ENCODE data around the gene LRRTM2. TPM values are rescaled to one million over a fixed set of nuclear protein-coding genes. Genes with fewer than 3 reads are reported as not detected.

LRRTM2 gene
- total RNA-seq, 4 donors from 2014 or later, result 0.05 to 0.49 (median 0.24) TPM

GRCh38 chr5:138849439-138849838 lies 25.7 kb downstream of the LRRTM2 start:
- DNase-seq (no peak), ATAC-seq (no peak)
- H3K27me3 ChIP-seq, result no peaks in the 10 kb centered on the region
- H3K9me3 ChIP-seq, result no peaks in the 10 kb centered on the region
- H3K27ac ChIP-seq, result no peak overlapping the region
- H3K36me3 ChIP-seq, result no peaks in the 10 kb centered on the region
- in situ Hi-C loops (cut with MboI; ENCODE audit: low sequenced_read_pairs in 4 of 4) (no loop called here), intact Hi-C loops (cut with DNase I; ENCODE audit: low total_unique reads) (no loop called here)
- H3K4me1 ChIP-seq, result peaks cover 18 to 38% of the 10 kb centered on the region in 2 donors
- no peak overlapping the region for H3K4me3 ChIP-seq
- TF ChIP-seq POLR2A (IDR thresholded peaks at IDR 0.05), result no peak
- TF ChIP-seq, protein P1, sequence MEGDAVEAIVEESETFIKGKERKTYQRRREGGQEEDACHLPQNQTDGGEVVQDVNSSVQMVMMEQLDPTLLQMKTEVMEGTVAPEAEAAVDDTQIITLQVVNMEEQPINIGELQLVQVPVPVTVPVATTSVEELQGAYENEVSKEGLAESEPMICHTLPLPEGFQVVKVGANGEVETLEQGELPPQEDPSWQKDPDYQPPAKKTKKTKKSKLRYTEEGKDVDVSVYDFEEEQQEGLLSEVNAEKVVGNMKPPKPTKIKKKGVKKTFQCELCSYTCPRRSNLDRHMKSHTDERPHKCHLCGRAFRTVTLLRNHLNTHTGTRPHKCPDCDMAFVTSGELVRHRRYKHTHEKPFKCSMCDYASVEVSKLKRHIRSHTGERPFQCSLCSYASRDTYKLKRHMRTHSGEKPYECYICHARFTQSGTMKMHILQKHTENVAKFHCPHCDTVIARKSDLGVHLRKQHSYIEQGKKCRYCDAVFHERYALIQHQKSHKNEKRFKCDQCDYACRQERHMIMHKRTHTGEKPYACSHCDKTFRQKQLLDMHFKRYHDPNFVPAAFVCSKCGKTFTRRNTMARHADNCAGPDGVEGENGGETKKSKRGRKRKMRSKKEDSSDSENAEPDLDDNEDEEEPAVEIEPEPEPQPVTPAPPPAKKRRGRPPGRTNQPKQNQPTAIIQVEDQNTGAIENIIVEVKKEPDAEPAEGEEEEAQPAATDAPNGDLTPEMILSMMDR (IDR thresholded peaks at IDR 0.05 in 4 of 5, conservative IDR thresholded peaks at IDR 0.05 in 1 of 5), result no peak

DNA sequence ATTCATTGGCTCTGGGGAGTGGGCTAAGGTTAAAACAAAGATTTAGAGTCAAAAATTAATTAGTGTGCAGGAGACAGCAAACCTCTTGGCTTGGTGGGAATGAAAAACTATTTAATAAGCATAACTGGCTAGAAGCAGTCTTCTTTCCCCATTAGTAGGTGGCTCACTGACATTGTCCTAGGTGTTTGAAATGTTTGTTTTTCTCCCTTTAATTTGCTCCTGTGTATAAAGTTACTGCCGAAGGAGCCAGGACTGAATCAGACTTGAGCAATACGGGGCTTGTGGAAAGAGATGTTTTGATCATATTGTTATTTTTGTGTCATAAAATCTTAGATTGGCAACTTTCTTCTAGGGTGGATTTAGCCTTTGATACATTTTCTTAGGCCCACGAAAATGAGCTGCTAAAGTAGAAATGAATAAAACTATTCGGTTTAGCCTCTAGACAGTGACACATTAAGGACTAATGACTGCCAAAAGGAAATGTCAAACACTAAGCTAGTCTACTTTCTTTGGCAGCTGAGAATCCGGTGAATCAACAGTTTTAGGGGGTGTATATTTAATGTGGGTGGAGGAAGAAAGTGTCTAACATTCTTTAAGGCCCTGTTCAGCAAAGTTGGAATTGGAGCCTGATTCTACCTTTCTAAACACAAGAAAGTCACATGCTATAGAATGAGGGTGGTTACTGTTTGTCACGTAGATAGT lies 30.2 kb downstream of the LRRTM2 start:
- in situ Hi-C loops (cut with MboI; ENCODE audit: low sequenced_read_pairs in 4 of 4) (no loop called here), intact Hi-C loops (cut with DNase I; ENCODE audit: low total_unique reads) (no loop called here)
- Histone ChIP-seq H3K27ac (peak overlapping the region; percentile 27 to 59 (median 50)), H3K4me3 (peak overlapping the region in 2 of 4 donors; percentile 4), H3K9me3 (no peaks in the 10 kb centered on the region), H3K27me3 (no peaks in the 10 kb centered on the region), H3K36me3 (no peaks in the 10 kb centered on the region), H3K4me1 (peaks cover 54 to 69% of the 10 kb centered on the region in 2 donors)
- DNase-seq (no peak), ATAC-seq (peak; percentile 46 to 54)
- TF ChIP-seq, protein P1 (IDR thresholded peaks at IDR 0.05 in 4 of 5, conservative IDR thresholded peaks at IDR 0.05 in 1 of 5), result no peak
- no peak for TF ChIP-seq POLR2A (IDR thresholded peaks at IDR 0.05)

- H3K4me1 ChIP-seq, result peaks cover 63 to 68% of the 10 kb centered on the region in 2 donors
- TF ChIP-seq, protein P1 (IDR thresholded peaks at IDR 0.05 in 4 of 5, conservative IDR thresholded peaks at IDR 0.05 in 1 of 5), result no peak
- no peak for TF ChIP-seq POLR2A (IDR thresholded peaks at IDR 0.05)
- DNase-seq, result no peak
- no peaks in the 10 kb centered on the region for H3K9me3 ChIP-seq
- no peak for ATAC-seq
- H3K27me3 ChIP-seq, result no peaks in the 10 kb centered on the region
- H3K27ac ChIP-seq, result peak overlapping the region; percentile 5 to 59 (median 50)
- intact Hi-C loops (cut with DNase I; ENCODE audit: low total_unique reads) (no loop called here), in situ Hi-C loops (cut with MboI; ENCODE audit: low sequenced_read_pairs in 4 of 4) (no loop called here)
- no peaks in the 10 kb centered on the region for H3K36me3 ChIP-seq
- peak overlapping the region in 1 of 4 donors; percentile 4 for H3K4me3 ChIP-seq
These were observed 31.0 kb downstream of the LRRTM2 start for GRCh38 chr5:138844125-138844461.

DNA sequence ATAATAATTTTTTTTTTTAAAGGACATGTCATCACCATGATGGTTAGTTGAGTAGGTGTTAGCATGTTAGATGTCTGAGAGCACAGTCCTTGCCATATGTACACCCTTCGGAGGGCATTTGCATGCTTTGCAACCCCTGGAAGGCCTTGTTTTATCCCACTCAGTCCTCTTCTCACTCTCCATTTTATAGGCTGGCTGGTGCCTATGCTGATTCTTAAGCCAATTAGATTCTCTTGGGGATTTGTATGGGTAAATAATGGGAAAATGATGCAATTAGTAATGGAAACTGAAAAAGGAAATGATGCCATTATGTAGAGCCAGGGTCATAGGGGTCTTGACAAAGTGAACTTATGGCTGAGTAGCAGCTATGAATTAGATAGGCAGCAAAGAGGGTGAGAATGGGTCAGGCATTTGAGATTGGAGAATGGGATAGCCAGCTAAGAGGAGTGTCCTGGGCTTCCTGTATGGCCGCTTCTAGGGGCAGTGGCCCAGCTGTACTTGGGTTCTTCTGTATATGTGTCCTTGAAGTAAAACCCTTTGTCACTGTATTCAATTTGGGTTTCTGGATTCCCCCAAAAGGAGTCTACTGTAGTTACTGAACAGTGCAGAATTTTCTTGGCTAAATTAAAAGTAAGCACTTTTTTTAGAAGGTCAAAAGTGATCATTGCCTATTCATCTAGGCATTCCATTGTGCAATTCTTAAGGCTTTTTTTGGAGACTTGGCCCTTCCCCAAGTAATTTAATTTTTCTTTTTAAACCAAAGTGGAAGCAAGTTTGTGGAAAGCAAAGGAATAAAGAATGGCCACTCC lies 31.6 kb downstream of the LRRTM2 start:
- in situ Hi-C loops (cut with MboI; ENCODE audit: low sequenced_read_pairs in 4 of 4) (no loop called here), intact Hi-C loops (cut with DNase I; ENCODE audit: low total_unique reads) (no loop called here)
- H3K4me1 ChIP-seq, result peaks cover 63 to 67% of the 10 kb centered on the region in 2 donors
- H3K9me3 ChIP-seq, result no peaks in the 10 kb centered on the region
- no peak overlapping the region for H3K4me3 ChIP-seq
- DNase-seq (no peak), ATAC-seq (no peak)
- no peaks in the 10 kb centered on the region for H3K36me3 ChIP-seq
- peak overlapping the region in 1 of 4 donors; percentile 41 for H3K27ac ChIP-seq
- H3K27me3 ChIP-seq, result no peaks in the 10 kb centered on the region
- TF ChIP-seq, protein P1 (IDR thresholded peaks at IDR 0.05 in 4 of 5, conservative IDR thresholded peaks at IDR 0.05 in 1 of 5), result no peak
- TF ChIP-seq POLR2A (IDR thresholded peaks at IDR 0.05), result no peak

Data from gastrocnemius medialis (tissue), 4 donors.